Panc1 (cell line): ENCODE results near the gene DEFB132. TPM values are rescaled to one million over a fixed set of nuclear protein-coding genes. Genes with fewer than 3 reads are reported as not detected.

Experiments used
- ATAC-seq: fragments of 200-7000 bp; cut with Tn5 transposase; 2 replicates; pipeline ENCODE4 v1.9.1; 2020; ENCODE audit warnings: mild to moderate bottlenecking, moderate library complexity
- BruUV-seq: library from RNA; stranded (reverse); fragments of 400-500 nt; replicated peaks from 2 replicates; lab custom pipeline; 2021; lab: Mats Ljungman, UMichigan
- CTCF ChIA-PET: fragments of 300-600 bp; sonication (Branson Sonifier 250); formaldehyde crosslinking; loops from one replicate; lab custom pipeline; 2022; ENCODE audit warnings: antibody characterized with exemption; lab: Charles Lee
- POLR2A ChIA-PET: fragments of 300-600 bp; sonication (Branson Sonifier 250); formaldehyde crosslinking; loops from one replicate; lab custom pipeline; 2022; ENCODE audit warnings: antibody characterized with exemption; lab: Charles Lee
- DNase-seq: peaks from one replicate; pipeline ENCODE4 v3.0.0-alpha.2; 2010; ENCODE audit warnings: low read depth, low spot score
- H3K27ac ChIP-seq: 2 replicates; pipeline ENCODE4 v1.5.1; 2011; ENCODE audit warnings: mild to moderate bottlenecking, low read length, inconsistent platforms
- H3K27me3 ChIP-seq: fragments of 200-500 bp; sonication (Bioruptor generic); 2 replicates; pipeline ENCODE4 v1.6.0; 2014; ENCODE audit warnings: low read length, inconsistent platforms; ENCODE audit not compliant: control insufficient read depth, insufficient read depth
- H3K36me3 ChIP-seq: fragments of 200-500 bp; sonication (Bioruptor generic); 2 replicates; pipeline ENCODE4 v1.5.1; 2014; ENCODE audit warnings: inconsistent platforms, mild to moderate bottlenecking, low read length, moderate library complexity; ENCODE audit not compliant: control insufficient read depth, insufficient read depth
- H3K4me1 ChIP-seq: 2 replicates; pipeline ENCODE4 v1.5.1; 2011; ENCODE audit warnings: inconsistent platforms, mild to moderate bottlenecking, low read length, moderate library complexity; ENCODE audit not compliant: control insufficient read depth, insufficient read depth
- H3K4me3 ChIP-seq, 2 experiments: 2 replicates each; pipeline ENCODE4 v1.5.1; 2011 to 2012; ENCODE audit warnings: low read depth in 2 of 2, low read length in 2 of 2, mild to moderate bottlenecking in 2 of 2, inconsistent platforms in 1 of 2, moderate library complexity in 1 of 2
- H3K9me3 ChIP-seq: fragments of 200-500 bp; sonication (Bioruptor generic); 2 replicates; pipeline ENCODE4 v1.5.1; 2014; ENCODE audit warnings: low read depth, mild to moderate bottlenecking, inconsistent platforms, low read length, moderate library complexity; ENCODE audit not compliant: control insufficient read depth, insufficient read depth
- CTCF ChIP-seq: fragments of 450-650 bp; IDR thresholded peaks from 2 replicates; pipeline ENCODE4 v1.5.1; 2017; ENCODE audit warnings: mild to moderate bottlenecking
- POLR2AphosphoS5 ChIP-seq: IDR thresholded peaks from 2 replicates; pipeline ENCODE4 v1.6.1; 2012; ENCODE audit warnings: mild to moderate bottlenecking, low read depth, low read length, moderate library complexity
- REST ChIP-seq, 2 experiments: IDR thresholded peaks; 2 replicates each; pipeline ENCODE4 v1.6.1; 2011 to 2012; ENCODE audit warnings: low read depth in 2 of 2, control low read depth in 1 of 2, low read length in 1 of 2, mild to moderate bottlenecking in 1 of 2, moderate library complexity in 1 of 2; ENCODE audit not compliant: insufficient read depth in 1 of 2
- SIN3A ChIP-seq: IDR thresholded peaks from 2 replicates; pipeline ENCODE4 v1.6.1; 2012; ENCODE audit warnings: low read depth, mild to moderate bottlenecking, low read length, moderate library complexity, borderline replicate concordance; ENCODE audit not compliant: insufficient read depth
- TCF7L2 ChIP-seq: IDR thresholded peaks from 2 replicates; pipeline ENCODE4 v1.6.1; 2011; ENCODE audit warnings: mild to moderate bottlenecking, low read depth, low read length, inconsistent platforms
- in situ Hi-C: cut with HindIII; loops from 2 replicates; pipeline ENCODE4 v1.10.0; 2016; ENCODE audit warnings: low sequenced_read_pairs, low pct_unique_long_range_greater_than_20kb
- intact Hi-C: fragments of 100-400 bp; cut with micrococcal nuclease; formaldehyde crosslinking; loops from one replicate; pipeline ENCODE4 v1.10.0; 2022; ENCODE audit not compliant: unreplicated experiment
- total RNA-seq: library from RNA; stranded (reverse); gene quantifications from one replicate; pipeline ENCODE4 v1.2.1, GENCODE V29; 2021; ENCODE audit not compliant: unreplicated experiment

The DEFB132 gene
- total RNA-seq, 1 experiment from 2014 or later, result 0.10 TPM

GRCh38 chr20:226958-227357, 30.6 kb upstream of the DEFB132 start, which contains the start of gene DEFB129:
Gene DEFB129, plus strand, starts transcription at chr20:227258. Its CDS starts 31 bp downstream, at chr20:227289.
- Histone ChIP-seq H3K9me3 (no peaks in the 10 kb centered on the region), H3K4me3 (no peak within 1 kb of the TSS), H3K27me3 (peaks cover 12% of the 10 kb centered on the region; the same call in 1 of the 2 replicates), H3K27ac (no peak within 1 kb of the TSS), H3K36me3 (no peaks in the 10 kb centered on the region), H3K4me1 (no peaks in the 10 kb centered on the region)
- POLR2A ChIA-PET, result no interaction called here
- CTCF ChIA-PET, result no interaction called here
- ATAC-seq, result no peak
- in situ Hi-C loops (no loop called here), intact Hi-C loops (no loop called here)
- no TSS peak for BruUV-seq
- no peak for DNase-seq
- TF ChIP-seq REST (IDR thresholded peaks at IDR 0.05; ENCODE audit: insufficient read depth in 1 of 2, low read depth in 2 of 2, low read length in 1 of 2) (no peak), POLR2AphosphoS5 (no peak), SIN3A (no peak), CTCF (no peak), TCF7L2 (no peak)

GRCh38 chr20:227439-228105, 30.0 kb upstream of the DEFB132 start:
- intact Hi-C loops (no loop called here), in situ Hi-C loops (no loop called here)
- no peak for TF ChIP-seq CTCF
- TF ChIP-seq SIN3A, result no peak
- TF ChIP-seq TCF7L2, result no peak
- no peak for TF ChIP-seq POLR2AphosphoS5
- TF ChIP-seq REST (IDR thresholded peaks at IDR 0.05; ENCODE audit: insufficient read depth in 1 of 2, low read depth in 2 of 2, low read length in 1 of 2), result no peak
- no peaks in the 10 kb centered on the region for H3K9me3 ChIP-seq
- peaks cover 9% of the 10 kb centered on the region; the same call in 1 of the 2 replicates for H3K27me3 ChIP-seq
- CTCF ChIA-PET, result no interaction called here
- POLR2A ChIA-PET, result no interaction called here
- no peak overlapping the region for H3K27ac ChIP-seq
- H3K36me3 ChIP-seq, result no peaks in the 10 kb centered on the region
- no TSS peak for BruUV-seq
- DNase-seq (no peak), ATAC-seq (no peak)
- no peaks in the 10 kb centered on the region for H3K4me1 ChIP-seq
- no peak overlapping the region for H3K4me3 ChIP-seq
